WI38 (cell line): ENCODE measurements around the gene DENND5B.

Experiments
- H3K4me3 ChIP-seq: 2 replicates; pipeline ENCODE4 v1.5.1; 2011; ENCODE audit warnings: low read depth, mild to moderate bottlenecking, control low read depth, low read length
- CTCF ChIP-seq: IDR thresholded peaks from 2 replicates; pipeline ENCODE4 v1.5.1; 2012; ENCODE audit warnings: low read depth, mild to moderate bottlenecking, control low read depth, low read length

The DENND5B gene

GRCh38 chr12:31605531-31605930, 14.6 kb upstream of the DENND5B start:
- no peak overlapping the region for H3K4me3 ChIP-seq
- TF ChIP-seq CTCF, result no peak

- H3K4me3 ChIP-seq, result no peak overlapping the region
- TF ChIP-seq CTCF, result no peak
Observed at GRCh38 chr12:31603546-31604009, 12.6 kb upstream of the DENND5B start.

GRCh38 chr12:31600750-31601149, 9.8 kb upstream of the DENND5B start:
- H3K4me3 ChIP-seq, result no peak overlapping the region
- TF ChIP-seq CTCF, result no peak

GRCh38 chr12:31600252-31600651, 9.3 kb upstream of the DENND5B start:
- H3K4me3 ChIP-seq, result no peak overlapping the region
- TF ChIP-seq CTCF, result no peak

- TF ChIP-seq CTCF, result no peak
- no peak overlapping the region for H3K4me3 ChIP-seq
Observed at GRCh38 chr12:31599053-31599452, 8.1 kb upstream of the DENND5B start.

- no peak overlapping the region for H3K4me3 ChIP-seq
- TF ChIP-seq CTCF, result no peak
Observed at GRCh38 chr12:31597066-31597465, 6.1 kb upstream of the DENND5B start.

GRCh38 chr12:31594681-31595080, 3.7 kb upstream of the DENND5B start:
- no peak overlapping the region for H3K4me3 ChIP-seq
- no peak for TF ChIP-seq CTCF
